ENCODE measurements around the gene ASPN. TPM values are rescaled to one million over a fixed set of nuclear protein-coding genes. Genes with fewer than 3 reads are reported as not detected.

The ASPN gene
- total RNA-seq, 1 donor from 2014 or later: not detected

GRCh38 chr9:92446536-92446935 lies 35.8 kb downstream of the ASPN start:
- Mint-ChIP-seq H3K4me3 (ENCODE audit: unreplicated experiment) (no peak overlapping the region), H3K27me3 (ENCODE audit: unreplicated experiment) (no peaks in the 10 kb centered on the region), H3K9me3 (ENCODE audit: unreplicated experiment) (no peaks in the 10 kb centered on the region), H3K4me1 (ENCODE audit: unreplicated experiment) (no peaks in the 10 kb centered on the region), H3K36me3 (ENCODE audit: low read depth, unreplicated experiment) (no peaks in the 10 kb centered on the region), H3K27ac (ENCODE audit: unreplicated experiment) (no peak overlapping the region)
- DNase-seq (ENCODE audit: low spot score): no peak
- no peak for TF ChIP-seq CTCF (IDR thresholded peaks at IDR 0.05; ENCODE audit: unreplicated experiment)

- no peaks in the 10 kb centered on the region for H3K9me3 Mint-ChIP-seq (ENCODE audit: unreplicated experiment)
- H3K27ac Mint-ChIP-seq (ENCODE audit: unreplicated experiment): no peak overlapping the region
- TF ChIP-seq CTCF (IDR thresholded peaks at IDR 0.05; ENCODE audit: unreplicated experiment): no peak
- no peaks in the 10 kb centered on the region for H3K27me3 Mint-ChIP-seq (ENCODE audit: unreplicated experiment)
- DNase-seq (ENCODE audit: low spot score): no peak
- no peak overlapping the region for H3K4me3 Mint-ChIP-seq (ENCODE audit: unreplicated experiment)
- H3K4me1 Mint-ChIP-seq (ENCODE audit: unreplicated experiment): no peaks in the 10 kb centered on the region
- H3K36me3 Mint-ChIP-seq (ENCODE audit: low read depth, unreplicated experiment): no peaks in the 10 kb centered on the region
Measured at GRCh38 chr9:92444841-92445240, 37.5 kb downstream of the ASPN start.

- Mint-ChIP-seq H3K9me3 (ENCODE audit: unreplicated experiment) (no peaks in the 10 kb centered on the region), H3K27me3 (ENCODE audit: unreplicated experiment) (no peaks in the 10 kb centered on the region), H3K4me1 (ENCODE audit: unreplicated experiment) (no peaks in the 10 kb centered on the region), H3K36me3 (ENCODE audit: low read depth, unreplicated experiment) (no peaks in the 10 kb centered on the region), H3K4me3 (ENCODE audit: unreplicated experiment) (no peak overlapping the region), H3K27ac (ENCODE audit: unreplicated experiment) (no peak overlapping the region)
- no peak for DNase-seq (ENCODE audit: low spot score)
- no peak for TF ChIP-seq CTCF (IDR thresholded peaks at IDR 0.05; ENCODE audit: unreplicated experiment)
Measured at GRCh38 chr9:92440751-92441046, 41.6 kb downstream of the ASPN start.

GRCh38 chr9:92439921-92440750 lies 42.2 kb downstream of the ASPN start:
- no peak for DNase-seq (ENCODE audit: low spot score)
- no peak for TF ChIP-seq CTCF (IDR thresholded peaks at IDR 0.05; ENCODE audit: unreplicated experiment)
- Mint-ChIP-seq H3K27ac (ENCODE audit: unreplicated experiment) (no peak overlapping the region), H3K27me3 (ENCODE audit: unreplicated experiment) (no peaks in the 10 kb centered on the region), H3K4me1 (ENCODE audit: unreplicated experiment) (no peaks in the 10 kb centered on the region), H3K36me3 (ENCODE audit: low read depth, unreplicated experiment) (no peaks in the 10 kb centered on the region), H3K4me3 (ENCODE audit: unreplicated experiment) (no peak overlapping the region), H3K9me3 (ENCODE audit: unreplicated experiment) (no peaks in the 10 kb centered on the region)

GRCh38 chr9:92438900-92439526 lies 43.3 kb downstream of the ASPN start:
- Mint-ChIP-seq H3K4me3 (ENCODE audit: unreplicated experiment) (no peak overlapping the region), H3K27ac (ENCODE audit: unreplicated experiment) (no peak overlapping the region), H3K36me3 (ENCODE audit: low read depth, unreplicated experiment) (no peaks in the 10 kb centered on the region), H3K4me1 (ENCODE audit: unreplicated experiment) (no peaks in the 10 kb centered on the region), H3K9me3 (ENCODE audit: unreplicated experiment) (no peaks in the 10 kb centered on the region), H3K27me3 (ENCODE audit: unreplicated experiment) (no peaks in the 10 kb centered on the region)
- DNase-seq (ENCODE audit: low spot score): no peak
- TF ChIP-seq CTCF (IDR thresholded peaks at IDR 0.05; ENCODE audit: unreplicated experiment): peak; percentile 26
